ENCODE measurements around the gene PDPK1. TPM values are rescaled to one million over a fixed set of nuclear protein-coding genes. Genes with fewer than 3 reads are reported as not detected.

The PDPK1 gene
- 10 to 100 TPM; 25.0 to 29.5 TPM for total RNA-seq

DNA sequence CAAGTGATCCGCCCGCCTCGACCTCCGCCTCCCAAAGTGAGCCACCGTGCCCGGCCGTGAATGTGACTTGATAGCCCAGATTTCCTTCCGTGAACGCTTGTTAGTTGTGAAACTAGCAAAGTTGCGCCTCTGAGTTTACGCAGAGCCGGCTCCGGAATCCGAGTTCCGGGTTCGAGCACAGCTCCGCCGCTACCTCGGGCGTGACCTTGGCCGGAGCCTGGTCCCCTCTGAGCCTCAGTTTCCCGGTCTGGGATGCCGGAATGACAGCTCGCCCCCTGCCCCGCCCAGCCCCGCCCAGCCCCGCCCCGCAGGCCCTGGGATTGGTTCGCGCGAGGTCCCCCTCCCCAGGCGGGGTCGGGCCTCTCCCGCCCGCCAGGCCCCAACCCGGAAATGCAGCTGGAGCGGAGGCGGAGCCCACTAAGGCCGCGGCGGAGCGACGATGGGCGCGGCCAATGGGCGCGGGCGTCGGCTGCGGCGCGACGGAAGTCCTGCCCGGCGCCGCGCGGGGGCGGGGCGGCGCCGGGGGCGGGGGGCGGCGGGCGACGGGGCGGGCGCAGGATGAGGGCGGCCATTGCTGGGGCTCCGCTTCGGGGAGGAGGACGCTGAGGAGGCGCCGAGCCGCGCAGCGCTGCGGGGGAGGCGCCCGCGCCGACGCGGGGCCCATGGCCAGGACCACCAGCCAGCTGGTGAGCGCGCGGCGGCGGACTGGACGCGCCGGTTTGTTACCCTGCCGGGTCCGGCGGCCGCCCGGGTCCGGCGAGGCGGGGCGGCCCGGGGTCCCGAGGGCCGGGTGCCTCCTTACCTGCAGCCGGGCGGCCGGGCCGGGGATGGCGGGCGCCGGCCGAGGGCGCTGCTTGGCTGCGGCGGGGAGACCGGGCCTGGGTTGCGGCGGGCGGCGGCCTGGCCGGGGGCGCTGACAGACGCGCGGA is at the start of gene PDPK1:
PDPK1 (plus strand) TSS at position 571 of the 929 bp plus-strand sequence; CDS start at position 663, 92 bp downstream.
- DNase-seq (ENCODE audit: low spot score) = peak; percentile 90
- H3K9me3 ChIP-seq = no peaks in the 10 kb centered on the region
- TF ChIP-seq, protein P1, sequence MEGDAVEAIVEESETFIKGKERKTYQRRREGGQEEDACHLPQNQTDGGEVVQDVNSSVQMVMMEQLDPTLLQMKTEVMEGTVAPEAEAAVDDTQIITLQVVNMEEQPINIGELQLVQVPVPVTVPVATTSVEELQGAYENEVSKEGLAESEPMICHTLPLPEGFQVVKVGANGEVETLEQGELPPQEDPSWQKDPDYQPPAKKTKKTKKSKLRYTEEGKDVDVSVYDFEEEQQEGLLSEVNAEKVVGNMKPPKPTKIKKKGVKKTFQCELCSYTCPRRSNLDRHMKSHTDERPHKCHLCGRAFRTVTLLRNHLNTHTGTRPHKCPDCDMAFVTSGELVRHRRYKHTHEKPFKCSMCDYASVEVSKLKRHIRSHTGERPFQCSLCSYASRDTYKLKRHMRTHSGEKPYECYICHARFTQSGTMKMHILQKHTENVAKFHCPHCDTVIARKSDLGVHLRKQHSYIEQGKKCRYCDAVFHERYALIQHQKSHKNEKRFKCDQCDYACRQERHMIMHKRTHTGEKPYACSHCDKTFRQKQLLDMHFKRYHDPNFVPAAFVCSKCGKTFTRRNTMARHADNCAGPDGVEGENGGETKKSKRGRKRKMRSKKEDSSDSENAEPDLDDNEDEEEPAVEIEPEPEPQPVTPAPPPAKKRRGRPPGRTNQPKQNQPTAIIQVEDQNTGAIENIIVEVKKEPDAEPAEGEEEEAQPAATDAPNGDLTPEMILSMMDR (IDR thresholded peaks at IDR 0.05) = no peak

DNA sequence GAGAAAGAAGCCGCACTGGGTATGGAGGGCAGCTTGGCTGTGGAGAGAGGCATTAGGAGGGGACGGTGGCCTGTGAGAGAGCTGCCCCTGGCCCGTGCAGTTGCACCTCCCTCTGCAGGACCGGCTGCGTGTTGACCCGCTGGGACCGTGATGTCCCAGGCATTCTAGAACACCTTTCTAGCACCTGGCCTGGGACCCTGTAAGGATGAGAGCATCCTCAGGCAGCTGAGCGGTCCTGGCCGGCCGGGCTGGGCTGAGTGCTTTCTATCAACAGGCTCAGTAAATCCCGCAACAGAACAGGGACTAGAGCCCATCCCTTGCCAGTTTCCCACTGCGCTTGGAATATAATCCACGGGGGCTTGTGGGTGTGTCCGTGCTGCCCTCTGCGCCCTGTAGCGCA is 48.2 kb upstream of the PDPK1 start:
- no peak overlapping the region for H3K4me3 ChIP-seq
- H3K27ac ChIP-seq = no peak overlapping the region
- DNase-seq (ENCODE audit: low spot score) = no peak
- peaks cover 0 to 14% of the 10 kb centered on the region in 2 donors for H3K4me1 ChIP-seq
- H3K27me3 ChIP-seq = no peaks in the 10 kb centered on the region
- no peaks in the 10 kb centered on the region for H3K9me3 ChIP-seq
- TF ChIP-seq, protein P1 (IDR thresholded peaks at IDR 0.05) = no peak
- H3K36me3 ChIP-seq = no peaks in the 10 kb centered on the region

More for the DNA sequence above, at the start of gene PDPK1:
- H3K4me1 ChIP-seq = peaks cover 0 to 46% of the 10 kb centered on the region in 2 donors
- H3K27ac ChIP-seq = peak within 1 kb of the TSS; percentile 86
- no peaks in the 10 kb centered on the region for H3K36me3 ChIP-seq
- H3K27me3 ChIP-seq = no peaks in the 10 kb centered on the region
- H3K4me3 ChIP-seq = peak within 1 kb of the TSS; percentile 61 to 65

DNA sequence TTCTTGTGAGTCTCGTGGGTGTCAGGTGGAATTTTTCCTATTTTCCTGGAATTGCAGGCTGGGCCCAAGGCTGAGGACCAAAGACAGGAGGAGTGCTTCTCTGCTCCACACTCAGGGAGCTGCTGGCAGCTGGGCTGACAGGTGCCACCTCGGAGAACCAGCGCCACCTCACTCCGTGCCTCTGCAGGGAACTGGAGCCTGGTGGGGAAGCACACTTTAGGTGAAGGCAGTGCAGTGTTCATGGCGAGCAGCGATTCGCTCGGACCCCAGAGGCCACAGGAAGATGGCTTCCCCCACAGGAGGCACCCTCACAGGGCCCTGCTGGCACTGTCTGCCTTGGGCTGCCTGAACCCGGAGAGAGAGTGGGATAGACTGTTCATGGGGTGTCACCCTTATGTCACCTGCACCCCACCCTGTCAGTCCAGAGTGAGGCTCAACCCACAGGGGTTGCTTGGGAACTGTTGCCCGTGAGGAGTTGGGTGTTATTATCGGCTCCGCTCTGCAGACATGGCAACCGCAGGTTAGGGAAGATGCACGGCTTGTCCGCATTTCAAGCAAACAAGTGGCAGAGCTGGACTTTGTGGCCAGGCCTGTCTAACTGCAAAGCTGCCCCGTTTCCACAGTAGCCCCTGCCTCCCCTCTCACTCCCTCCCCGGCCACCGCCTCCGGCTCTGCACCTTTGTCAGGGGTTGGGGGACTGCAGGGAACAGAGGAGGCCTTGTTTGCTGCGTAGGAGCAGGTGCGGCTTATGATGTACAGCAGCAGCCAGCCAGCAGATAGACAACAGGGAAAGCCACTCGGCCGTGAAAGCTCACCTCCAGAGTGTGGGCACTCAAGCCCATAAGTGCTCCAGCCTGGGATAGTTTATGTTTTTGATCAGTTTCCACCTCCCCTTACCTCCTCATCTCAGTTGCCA is 47.4 kb upstream of the PDPK1 start:
- Histone ChIP-seq H3K27ac (no peak overlapping the region), H3K4me1 (peaks cover 0 to 14% of the 10 kb centered on the region in 2 donors), H3K9me3 (no peaks in the 10 kb centered on the region), H3K27me3 (no peaks in the 10 kb centered on the region), H3K4me3 (no peak overlapping the region), H3K36me3 (no peaks in the 10 kb centered on the region)
- TF ChIP-seq, protein P1 (IDR thresholded peaks at IDR 0.05) = no peak
- DNase-seq (ENCODE audit: low spot score) = no peak

DNA sequence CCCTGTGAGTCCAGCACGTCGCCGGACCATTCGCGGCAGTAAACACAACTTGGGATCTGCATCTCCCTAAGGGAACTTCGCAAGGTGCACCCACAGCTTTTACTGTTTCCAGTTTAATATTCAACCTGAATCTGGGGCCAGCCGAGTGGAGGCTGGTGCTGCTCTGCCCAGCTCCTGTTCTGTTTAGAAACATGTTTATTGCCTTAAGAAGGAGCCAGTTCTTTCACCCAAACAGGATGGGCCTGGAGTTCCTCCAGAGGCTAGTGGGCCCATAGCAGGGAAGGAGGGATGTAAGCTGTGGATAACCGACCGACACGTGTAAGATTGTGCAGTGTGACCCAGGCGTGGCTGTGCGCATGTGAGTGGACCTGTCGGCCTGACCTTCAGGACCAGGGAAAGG is 45.5 kb upstream of the PDPK1 start:
- no peak overlapping the region for H3K27ac ChIP-seq
- no peaks in the 10 kb centered on the region for H3K27me3 ChIP-seq
- no peak overlapping the region for H3K4me3 ChIP-seq
- H3K36me3 ChIP-seq = peaks cover 7% of the 10 kb centered on the region
- DNase-seq (ENCODE audit: low spot score) = no peak
- H3K9me3 ChIP-seq = no peaks in the 10 kb centered on the region
- TF ChIP-seq, protein P1 (IDR thresholded peaks at IDR 0.05) = no peak
- H3K4me1 ChIP-seq = peaks cover 0 to 6% of the 10 kb centered on the region in 2 donors

DNA sequence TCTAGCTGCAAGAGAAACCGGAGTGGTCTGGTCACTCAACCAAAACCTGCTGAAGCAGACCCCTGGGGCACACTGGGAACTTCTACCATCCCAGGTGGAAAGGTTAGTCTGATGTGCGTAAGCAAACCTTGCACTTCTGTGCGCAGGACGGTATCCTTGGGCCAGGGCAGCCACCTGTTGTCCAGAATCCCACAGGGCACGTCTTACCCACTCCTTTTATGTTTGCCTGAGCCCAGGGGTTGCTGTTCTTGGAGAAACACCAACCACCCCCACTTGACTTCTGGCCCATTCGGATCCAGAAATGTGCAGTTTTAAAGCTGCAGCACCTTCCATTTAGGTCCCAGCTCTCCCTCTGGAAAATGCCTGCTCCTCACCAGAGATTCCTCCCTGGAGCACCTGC is 44.2 kb upstream of the PDPK1 start:
- Histone ChIP-seq H3K9me3 (no peaks in the 10 kb centered on the region), H3K27ac (no peak overlapping the region), H3K36me3 (peaks cover 7% of the 10 kb centered on the region), H3K27me3 (no peaks in the 10 kb centered on the region), H3K4me1 (peaks cover 0 to 20% of the 10 kb centered on the region in 2 donors), H3K4me3 (no peak overlapping the region)
- DNase-seq (ENCODE audit: low spot score) = no peak
- TF ChIP-seq, protein P1 (IDR thresholded peaks at IDR 0.05) = no peak

All from right atrium auricular region (tissue), 2 donors.